Stimulated activated naive CD8-positive, alpha-beta T cell treated with anti-CD3 and anti-CD28 coated beads, Interleukin-15, Interleukin-2, amounts not matched to agents 100 ng/mL and 50 ng/mL, for 24 hours (primary cell): Measurements from ENCODE around the gene PRRC1.

Experiments
- H3K27ac Mint-ChIP-seq: one replicate; pipeline ENCODE4 v1.8.0; 2021; ENCODE audit warnings: mild to moderate bottlenecking, mixed read lengths
- H3K27me3 Mint-ChIP-seq: one replicate; pipeline ENCODE4 v1.8.0; 2021; ENCODE audit warnings: mixed read lengths
- H3K36me3 Mint-ChIP-seq: one replicate; pipeline ENCODE4 v1.8.0; 2021; ENCODE audit warnings: low read depth, mixed read lengths
- H3K4me1 Mint-ChIP-seq: one replicate; pipeline ENCODE4 v1.8.0; 2021; ENCODE audit warnings: low read depth, mixed read lengths
- H3K4me3 Mint-ChIP-seq: one replicate; pipeline ENCODE4 v1.8.0; 2021; ENCODE audit warnings: mild to moderate bottlenecking, mixed read lengths
- H3K9me3 Mint-ChIP-seq: one replicate; pipeline ENCODE4 v1.8.0; 2021; ENCODE audit warnings: mixed read lengths

PRRC1 gene

DNA sequence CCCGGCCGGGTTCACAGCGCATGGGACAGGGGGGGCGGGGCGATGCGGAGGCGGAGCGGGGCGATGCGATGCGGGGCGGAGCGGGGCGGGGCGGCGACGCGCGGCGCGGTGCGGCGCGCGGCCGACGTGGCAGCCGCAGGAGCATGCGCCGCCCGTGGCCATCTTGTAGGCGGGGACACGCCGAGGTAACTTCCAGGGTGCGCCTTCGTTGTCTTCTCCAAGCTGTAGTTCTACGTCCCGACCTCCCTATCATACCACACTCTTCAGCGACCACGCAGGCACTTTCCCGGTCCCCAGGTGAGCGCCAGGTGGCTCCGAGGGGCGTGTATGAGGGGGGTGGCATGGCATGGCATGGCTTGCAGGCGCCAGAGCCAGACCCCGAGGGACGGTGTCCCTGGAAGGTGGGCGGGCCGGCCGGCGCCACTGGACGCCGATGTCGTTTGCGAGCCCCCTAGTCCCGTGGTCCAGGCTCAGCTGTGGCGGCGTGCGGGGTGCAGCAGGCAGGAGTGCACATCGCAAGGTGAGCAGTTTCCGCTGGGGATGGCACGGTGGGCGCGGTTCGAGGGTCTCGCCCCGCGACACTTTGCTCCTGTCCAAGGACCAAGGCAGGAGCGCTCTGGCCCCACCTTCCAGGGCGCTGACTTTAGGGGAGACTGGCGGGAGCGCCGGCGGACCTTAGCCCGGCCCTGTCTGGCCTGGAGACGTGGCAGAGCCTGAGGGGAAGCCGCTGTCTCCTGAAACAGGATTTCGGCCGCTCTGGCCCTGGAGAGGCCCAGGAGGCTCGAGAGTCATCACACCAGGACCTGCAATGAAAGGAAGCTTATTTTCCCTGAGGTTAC is at the start of gene PRRC1:
PRRC1 (plus strand) TSS at position 161 of the 839 bp plus-strand sequence. CDS start 5,840 bp downstream, outside the sequence.
- Mint-ChIP-seq H3K4me3 (peak within 1 kb of the TSS; percentile 87), H3K9me3 (peaks cover 15% of the 10 kb centered on the region), H3K27ac (peak within 1 kb of the TSS; percentile 75), H3K27me3 (peaks cover 1% of the 10 kb centered on the region), H3K36me3 (peaks cover 36% of the 10 kb centered on the region), H3K4me1 (peaks cover 30% of the 10 kb centered on the region)

GRCh38 chr5:127471211-127471610 is 46.2 kb upstream of the PRRC1 start:
- H3K9me3 Mint-ChIP-seq: no peaks in the 10 kb centered on the region
- no peak overlapping the region for H3K4me3 Mint-ChIP-seq
- peaks cover 29% of the 10 kb centered on the region for H3K27me3 Mint-ChIP-seq
- H3K27ac Mint-ChIP-seq: no peak overlapping the region
- H3K36me3 Mint-ChIP-seq: no peaks in the 10 kb centered on the region
- no peaks in the 10 kb centered on the region for H3K4me1 Mint-ChIP-seq

DNA sequence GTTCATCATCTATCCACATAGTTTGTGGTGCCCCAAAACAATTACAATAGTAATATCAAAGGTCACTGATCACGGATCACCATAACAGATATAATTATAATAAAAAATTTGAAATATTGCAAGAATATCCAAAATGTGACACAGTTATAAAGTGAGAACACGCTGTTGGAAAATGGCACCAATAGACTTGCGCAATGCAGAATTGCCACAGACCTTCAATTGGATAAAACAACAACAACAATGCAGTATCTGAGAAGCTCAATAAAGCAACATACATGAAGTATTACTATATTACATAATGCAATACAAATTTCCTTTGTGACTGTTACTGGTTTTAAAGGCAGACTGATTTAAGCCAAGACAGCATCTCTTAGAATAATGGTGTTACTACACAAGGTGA is 44.7 kb upstream of the PRRC1 start:
- H3K4me3 Mint-ChIP-seq: no peak overlapping the region
- no peak overlapping the region for H3K27ac Mint-ChIP-seq
- H3K4me1 Mint-ChIP-seq: no peaks in the 10 kb centered on the region
- H3K27me3 Mint-ChIP-seq: peaks cover 28% of the 10 kb centered on the region
- no peaks in the 10 kb centered on the region for H3K9me3 Mint-ChIP-seq
- no peaks in the 10 kb centered on the region for H3K36me3 Mint-ChIP-seq

GRCh38 chr5:127486471-127486870 is 31.0 kb upstream of the PRRC1 start:
- H3K9me3 Mint-ChIP-seq: no peaks in the 10 kb centered on the region
- H3K27ac Mint-ChIP-seq: no peak overlapping the region
- H3K36me3 Mint-ChIP-seq: no peaks in the 10 kb centered on the region
- no peak overlapping the region for H3K4me3 Mint-ChIP-seq
- H3K4me1 Mint-ChIP-seq: no peaks in the 10 kb centered on the region
- H3K27me3 Mint-ChIP-seq: peaks cover 10% of the 10 kb centered on the region

GRCh38 chr5:127492854-127493738 is 24.3 kb upstream of the PRRC1 start:
- Mint-ChIP-seq H3K4me3 (no peak overlapping the region), H3K36me3 (no peaks in the 10 kb centered on the region), H3K9me3 (no peaks in the 10 kb centered on the region), H3K4me1 (no peaks in the 10 kb centered on the region), H3K27me3 (peaks cover 21% of the 10 kb centered on the region), H3K27ac (no peak overlapping the region)

GRCh38 chr5:127498548-127498947 is 18.9 kb upstream of the PRRC1 start:
- H3K4me3 Mint-ChIP-seq: no peak overlapping the region
- H3K9me3 Mint-ChIP-seq: no peaks in the 10 kb centered on the region
- no peaks in the 10 kb centered on the region for H3K36me3 Mint-ChIP-seq
- no peaks in the 10 kb centered on the region for H3K4me1 Mint-ChIP-seq
- peaks cover 22% of the 10 kb centered on the region for H3K27me3 Mint-ChIP-seq
- no peak overlapping the region for H3K27ac Mint-ChIP-seq

GRCh38 chr5:127505905-127506304 is 11.5 kb upstream of the PRRC1 start:
- no peaks in the 10 kb centered on the region for H3K4me1 Mint-ChIP-seq
- H3K4me3 Mint-ChIP-seq: no peak overlapping the region
- no peaks in the 10 kb centered on the region for H3K36me3 Mint-ChIP-seq
- H3K9me3 Mint-ChIP-seq: no peaks in the 10 kb centered on the region
- peaks cover 9% of the 10 kb centered on the region for H3K27me3 Mint-ChIP-seq
- no peak overlapping the region for H3K27ac Mint-ChIP-seq

- no peaks in the 10 kb centered on the region for H3K4me1 Mint-ChIP-seq
- H3K4me3 Mint-ChIP-seq: no peak overlapping the region
- no peaks in the 10 kb centered on the region for H3K36me3 Mint-ChIP-seq
- no peaks in the 10 kb centered on the region for H3K9me3 Mint-ChIP-seq
- H3K27me3 Mint-ChIP-seq: peaks cover 12% of the 10 kb centered on the region
- no peak overlapping the region for H3K27ac Mint-ChIP-seq
Measured at GRCh38 chr5:127506616-127507015, 10.8 kb upstream of the PRRC1 start.

GRCh38 chr5:127508644-127509373 is 8.6 kb upstream of the PRRC1 start:
- Mint-ChIP-seq H3K4me3 (no peak overlapping the region), H3K36me3 (no peaks in the 10 kb centered on the region), H3K9me3 (no peaks in the 10 kb centered on the region), H3K27me3 (peaks cover 18% of the 10 kb centered on the region), H3K27ac (no peak overlapping the region), H3K4me1 (no peaks in the 10 kb centered on the region)

- Mint-ChIP-seq H3K4me3 (no peak overlapping the region), H3K9me3 (no peaks in the 10 kb centered on the region), H3K27me3 (peaks cover 18% of the 10 kb centered on the region), H3K27ac (no peak overlapping the region), H3K36me3 (no peaks in the 10 kb centered on the region), H3K4me1 (peaks cover 3% of the 10 kb centered on the region)
Measured at GRCh38 chr5:127513408-127513970, 4.0 kb upstream of the PRRC1 start.

- H3K36me3 Mint-ChIP-seq: peaks cover 11% of the 10 kb centered on the region
- H3K4me1 Mint-ChIP-seq: peaks cover 17% of the 10 kb centered on the region
- no peak overlapping the region for H3K27ac Mint-ChIP-seq
- H3K27me3 Mint-ChIP-seq: peaks cover 15% of the 10 kb centered on the region
- peaks cover 5% of the 10 kb centered on the region for H3K9me3 Mint-ChIP-seq
- no peak overlapping the region for H3K4me3 Mint-ChIP-seq
Measured at GRCh38 chr5:127514816-127515215, 2.6 kb upstream of the PRRC1 start.

DNA sequence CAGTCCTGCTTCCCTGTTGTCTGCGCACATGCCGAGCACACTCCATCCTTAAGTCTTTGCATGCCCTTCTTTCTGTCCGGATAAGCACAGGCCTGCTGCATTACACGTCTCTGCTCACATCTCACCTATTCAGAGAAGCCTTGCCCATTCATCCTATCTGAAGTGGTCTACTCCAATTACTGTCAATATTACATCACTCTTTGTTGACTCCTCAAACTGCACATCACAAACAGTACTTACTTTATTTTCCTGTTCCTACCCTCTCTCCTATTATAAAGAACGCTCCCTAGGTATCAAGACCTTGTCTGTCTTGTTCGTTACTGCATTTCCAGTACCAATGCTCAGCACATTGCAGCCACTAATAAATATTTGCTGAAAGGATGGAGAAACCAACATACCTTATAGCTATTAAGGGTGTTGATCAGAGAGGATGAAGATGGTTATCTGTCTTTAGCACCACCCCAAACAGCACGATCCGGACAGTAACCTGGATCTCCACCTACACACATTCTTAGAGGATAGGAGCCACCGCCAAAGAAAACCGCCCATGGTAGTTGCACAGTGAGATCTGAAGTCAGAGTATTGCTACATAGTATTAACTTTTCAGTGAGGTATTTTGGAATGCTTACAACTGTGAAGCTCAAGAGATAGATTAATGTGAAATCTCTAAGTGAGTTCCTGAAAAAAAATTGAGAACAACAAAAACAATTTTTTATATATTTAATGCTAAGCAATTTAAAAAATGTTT is 1.6 kb upstream of the PRRC1 start:
- no peak overlapping the region for H3K27ac Mint-ChIP-seq
- peaks cover 13% of the 10 kb centered on the region for H3K27me3 Mint-ChIP-seq
- peaks cover 21% of the 10 kb centered on the region for H3K36me3 Mint-ChIP-seq
- H3K4me1 Mint-ChIP-seq: peaks cover 23% of the 10 kb centered on the region
- H3K9me3 Mint-ChIP-seq: peaks cover 6% of the 10 kb centered on the region
- H3K4me3 Mint-ChIP-seq: no peak overlapping the region

DNA sequence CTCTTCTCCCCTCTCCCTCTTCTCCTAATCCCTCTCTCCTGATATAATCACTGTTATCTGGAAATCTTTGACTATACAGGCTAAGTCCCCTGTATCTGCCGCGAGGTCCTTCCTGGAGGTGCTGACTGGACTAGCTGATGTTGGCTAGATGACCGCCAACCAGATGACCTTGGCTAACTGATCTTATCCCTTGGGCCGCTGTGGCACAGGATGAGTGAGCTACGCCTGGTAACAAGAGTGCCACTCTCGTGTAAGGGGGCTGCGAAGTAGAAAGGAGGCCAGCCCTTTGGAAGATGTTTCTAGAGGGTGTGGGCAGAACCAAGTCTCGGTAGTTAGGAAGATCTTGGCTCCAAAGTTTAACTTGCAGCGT is 345 bp upstream of the PRRC1 start:
- peak overlapping the region; percentile 87 for H3K4me3 Mint-ChIP-seq
- peaks cover 3% of the 10 kb centered on the region for H3K27me3 Mint-ChIP-seq
- peaks cover 30% of the 10 kb centered on the region for H3K4me1 Mint-ChIP-seq
- H3K9me3 Mint-ChIP-seq: peaks cover 15% of the 10 kb centered on the region
- H3K36me3 Mint-ChIP-seq: peaks cover 32% of the 10 kb centered on the region
- peak overlapping the region; percentile 57 for H3K27ac Mint-ChIP-seq

- Mint-ChIP-seq H3K27ac (peak overlapping the region; percentile 75), H3K4me1 (peaks cover 30% of the 10 kb centered on the region), H3K27me3 (no peaks in the 10 kb centered on the region), H3K36me3 (peaks cover 42% of the 10 kb centered on the region), H3K4me3 (peak overlapping the region; percentile 87), H3K9me3 (peaks cover 15% of the 10 kb centered on the region)
Measured at GRCh38 chr5:127518319-127518621, 830 bp downstream of the PRRC1 start.
